SK-N-SH (cell line): ENCODE data around the gene ZNF33B. TPM values are rescaled to one million over a fixed set of nuclear protein-coding genes. Genes with fewer than 3 reads are reported as not detected.

Source experiments
- CTCF ChIA-PET: fragments of 300-600, 350-600 bp; formaldehyde crosslinking; extraction: SDS; loops from one replicate; lab custom pipeline; 2021; lab: Yijun Ruan, JAX
- POLR2A ChIA-PET: fragments of 350-600 bp; sonication (Branson Sonifier 250); formaldehyde crosslinking; extraction: SDS; loops from one replicate; lab custom pipeline; 2020; ENCODE audit warnings: antibody characterized with exemption, inconsistent platforms; lab: Yijun Ruan, JAX
- DNase-seq: peaks from one replicate; pipeline ENCODE4 v3.0.0; 2012
- H2AFZ ChIP-seq: fragments of 200-600 bp; sonication (generic); 2 replicates; pipeline ENCODE4 v1.8.1; 2016; ENCODE audit warnings: antibody characterized with exemption, mild to moderate bottlenecking, low read depth
- H3F3A ChIP-seq: fragments of 200-600 bp; sonication (generic); replicated peaks from 2 replicates; pipeline ENCODE3; 2016; ENCODE audit warnings: antibody characterized with exemption, mild to moderate bottlenecking; ENCODE audit not compliant: insufficient read depth
- H3K27ac ChIP-seq, 2 experiments: fragments of 200-500 bp in 1 of 2; fragments of 200-600 bp in 1 of 2; sonication (Bioruptor generic) in 1 of 2; sonication (generic), shearing (Covaris generic) in 1 of 2; 2 replicates each; pipeline versions ENCODE4 v1.5.1 to v1.6.1; 2014 to 2016; ENCODE audit warnings: low read depth in 2 of 2, inconsistent platforms in 1 of 2, low read length in 1 of 2, mild to moderate bottlenecking in 1 of 2, mixed read lengths in 1 of 2
- H3K27me3 ChIP-seq: fragments of 200-600 bp; sonication (generic), shearing (Covaris generic); 2 replicates; pipeline ENCODE4 v1.6.1; 2016; ENCODE audit warnings: mixed run types; ENCODE audit not compliant: insufficient read depth
- H3K36me3 ChIP-seq, 2 experiments: fragments of 200-500 bp in 1 of 2; fragments of 200-600 bp in 1 of 2; sonication (Bioruptor generic) in 1 of 2; sonication (generic) in 1 of 2; replicated peaks in 1 of 2; 2 replicates each; pipeline versions ENCODE3 to v1.5.1; 2014 to 2016; ENCODE audit warnings: low read length in 1 of 2, mild to moderate bottlenecking in 1 of 2; ENCODE audit not compliant: insufficient read depth in 2 of 2, control insufficient read depth in 1 of 2
- H3K4me1 ChIP-seq, 2 experiments: fragments of 200-500 bp in 1 of 2; fragments of 200-600 bp in 1 of 2; sonication (Bioruptor generic) in 1 of 2; sonication (generic), shearing (Covaris generic) in 1 of 2; 2 replicates each; pipeline versions ENCODE4 v1.5.1 to v1.6.1; 2014 to 2016; ENCODE audit warnings: low read depth in 1 of 2, low read length in 1 of 2, mixed run types in 1 of 2; ENCODE audit not compliant: insufficient read depth in 2 of 2, control insufficient read depth in 1 of 2
- H3K4me2 ChIP-seq: fragments of 200-600 bp; sonication (generic), shearing (Covaris generic); 2 replicates; pipeline ENCODE4 v1.6.1; 2017; ENCODE audit warnings: mixed run types
- H3K4me3 ChIP-seq, 2 experiments: fragments of 200-500 bp in 1 of 2; fragments of 200-600 bp in 1 of 2; sonication (Bioruptor generic) in 1 of 2; sonication (generic), shearing (Covaris generic) in 1 of 2; 2 replicates each; pipeline versions ENCODE4 v1.5.1 to v1.8.1; 2014 to 2016; ENCODE audit warnings: low read depth in 2 of 2, inconsistent platforms in 1 of 2, low read length in 1 of 2, mild to moderate bottlenecking in 1 of 2, mixed read lengths in 1 of 2, moderate library complexity in 1 of 2
- H3K79me2 ChIP-seq: fragments of 200-600 bp; sonication (generic); 2 replicates; pipeline ENCODE4 v1.8.1; 2017; ENCODE audit warnings: mild to moderate bottlenecking; ENCODE audit not compliant: insufficient read depth
- H3K9ac ChIP-seq: fragments of 200-600 bp; sonication (generic); 2 replicates; pipeline ENCODE4 v1.6.1; 2017; ENCODE audit warnings: mixed run types
- H3K9me2 ChIP-seq: fragments of 200-600 bp; sonication (generic); 2 replicates; pipeline ENCODE4 v1.6.1; 2017; ENCODE audit warnings: mixed run types
- H3K9me3 ChIP-seq: fragments of 200-600 bp; sonication (generic); 2 replicates; pipeline ENCODE4 v1.6.1; 2017; ENCODE audit warnings: mixed run types, mild to moderate bottlenecking, moderate library complexity
- H4K20me1 ChIP-seq: fragments of 200-600 bp; sonication (generic); 2 replicates; pipeline ENCODE4 v1.6.1; 2017; ENCODE audit warnings: mild to moderate bottlenecking, mixed run types; ENCODE audit not compliant: insufficient read depth
- EP300 ChIP-seq, 2 experiments: IDR thresholded peaks; 2 replicates each; pipeline versions ENCODE4 v1.4.0 to v1.6.1; 2012; ENCODE audit warnings: borderline replicate concordance in 1 of 2, low read depth in 1 of 2, low read length in 1 of 2
- FOSL2 ChIP-seq: IDR thresholded peaks from 2 replicates; pipeline ENCODE4 v1.4.0; 2012; ENCODE audit warnings: low read depth, mild to moderate bottlenecking, moderate library complexity, borderline replicate concordance
- GABPA ChIP-seq: IDR thresholded peaks from 2 replicates; pipeline ENCODE4 v1.4.0; 2012; ENCODE audit warnings: low read depth, mild to moderate bottlenecking
- GATA2 ChIP-seq: sonication (generic); formaldehyde crosslinking; IDR thresholded peaks from 2 replicates; pipeline ENCODE4 v1.5.0; 2020; ENCODE audit warnings: mild to moderate bottlenecking, missing genetic modification reagents
- JUND ChIP-seq: IDR thresholded peaks from 2 replicates; pipeline ENCODE4 v1.4.0; 2012
- MXI1 ChIP-seq: IDR thresholded peaks from 2 replicates; pipeline ENCODE4 v1.6.1; 2012; ENCODE audit warnings: mild to moderate bottlenecking, low read depth, low read length, improper control_type of control experiment
- NFIC ChIP-seq: IDR thresholded peaks from 2 replicates; pipeline ENCODE4 v1.4.0; 2012; ENCODE audit warnings: borderline replicate concordance
- NRF1 ChIP-seq: IDR thresholded peaks from 2 replicates; pipeline ENCODE4 v1.6.1; 2012; ENCODE audit warnings: low read depth, mild to moderate bottlenecking, low read length
- POLR2AphosphoS5 ChIP-seq: IDR thresholded peaks from 2 replicates; pipeline ENCODE4 v1.6.1; 2012; ENCODE audit warnings: low read depth, low read length
- RAD21 ChIP-seq: IDR thresholded peaks from 2 replicates; pipeline ENCODE4 v1.6.1; 2012; ENCODE audit warnings: mild to moderate bottlenecking, low read length
- RCOR1 ChIP-seq: fragments of 150-350 bp; IDR thresholded peaks from 2 replicates; pipeline ENCODE4 v1.6.1; 2017; ENCODE audit warnings: antibody characterized with exemption, low read length
- RXRA ChIP-seq: IDR thresholded peaks from 2 replicates; pipeline ENCODE4 v1.4.0; 2012; ENCODE audit warnings: low read depth, mild to moderate bottlenecking, borderline replicate concordance
- TCF12 ChIP-seq: IDR thresholded peaks from 2 replicates; pipeline ENCODE4 v1.4.0; 2012
- TEAD4 ChIP-seq: IDR thresholded peaks from 2 replicates; pipeline ENCODE4 v1.4.0; 2012; ENCODE audit warnings: mild to moderate bottlenecking, borderline replicate concordance; ENCODE audit not compliant: insufficient read depth
- USF1 ChIP-seq: IDR thresholded peaks from 2 replicates; pipeline ENCODE4 v1.4.0; 2012; ENCODE audit warnings: low read depth, borderline replicate concordance
- YY1 ChIP-seq: IDR thresholded peaks from 2 replicates; pipeline ENCODE4 v1.4.0; 2012; ENCODE audit warnings: low read depth, mild to moderate bottlenecking
- WGBS: methylation state at CpG from one replicate; pipeline ENCODE4 v1.1.6; 2017; ENCODE audit warnings: low lambda C conversion rate; 5-methylcytosine and 5-hydroxymethylcytosine counted together
- polyA plus RNA-seq, 3 experiments: library from polyadenylated mRNA; depleted of rRNA; stranded (reverse); fragments of >200 nt; gene quantifications; 2 replicates each; pipeline ENCODE4 v1.2.3, GENCODE V29; 2012
- TF ChIP-seq, protein P1 (sequence below): IDR thresholded peaks from 2 replicates; pipeline ENCODE4 v1.4.0; 2012; ENCODE audit warnings: low read depth, borderline replicate concordance
- TF ChIP-seq, protein P2 (sequence below): fragments of 200-600 bp; sonication (generic); IDR thresholded peaks from 2 replicates; pipeline ENCODE4 v1.6.1; 2017; ENCODE audit warnings: antibody characterized with exemption, mild to moderate bottlenecking, moderate library complexity
- TF ChIP-seq, protein P3 (sequence below): IDR thresholded peaks from 2 replicates; pipeline ENCODE4 v1.6.1; 2012; ENCODE audit warnings: mild to moderate bottlenecking, low read depth, low read length, moderate library complexity
- TF ChIP-seq, protein P4 (sequence below): IDR thresholded peaks from 2 replicates; pipeline ENCODE4; 2012

The ZNF33B gene
- polyA plus RNA-seq, 1 of the 3 experiments (the other 2 are of a cell fraction) = 5.6 TPM

- Histone ChIP-seq H3K4me1 (no peaks in the 10 kb centered on the region), H3K4me3 (no peak overlapping the region), H4K20me1 (no peaks in the 10 kb centered on the region), H3K27ac (no peak overlapping the region), H3K27me3 (no peaks in the 10 kb centered on the region), H3K79me2 (no peaks in the 10 kb centered on the region), H3K9me3 (no peaks in the 10 kb centered on the region), H3K36me3 (peaks cover 2 to 11% of the 10 kb centered on the region in 2 experiments), H3K9me2 (no peaks in the 10 kb centered on the region), H3F3A (no peaks in the 10 kb centered on the region), H3K4me2 (no peak overlapping the region), H3K9ac (no peak overlapping the region), H2AFZ (no peak overlapping the region)
- POLR2A ChIA-PET = no interaction called here
- DNase-seq = no peak
- no peak for TF ChIP-seq RXRA
- no peak for TF ChIP-seq GABPA
- TF ChIP-seq, protein P1, sequence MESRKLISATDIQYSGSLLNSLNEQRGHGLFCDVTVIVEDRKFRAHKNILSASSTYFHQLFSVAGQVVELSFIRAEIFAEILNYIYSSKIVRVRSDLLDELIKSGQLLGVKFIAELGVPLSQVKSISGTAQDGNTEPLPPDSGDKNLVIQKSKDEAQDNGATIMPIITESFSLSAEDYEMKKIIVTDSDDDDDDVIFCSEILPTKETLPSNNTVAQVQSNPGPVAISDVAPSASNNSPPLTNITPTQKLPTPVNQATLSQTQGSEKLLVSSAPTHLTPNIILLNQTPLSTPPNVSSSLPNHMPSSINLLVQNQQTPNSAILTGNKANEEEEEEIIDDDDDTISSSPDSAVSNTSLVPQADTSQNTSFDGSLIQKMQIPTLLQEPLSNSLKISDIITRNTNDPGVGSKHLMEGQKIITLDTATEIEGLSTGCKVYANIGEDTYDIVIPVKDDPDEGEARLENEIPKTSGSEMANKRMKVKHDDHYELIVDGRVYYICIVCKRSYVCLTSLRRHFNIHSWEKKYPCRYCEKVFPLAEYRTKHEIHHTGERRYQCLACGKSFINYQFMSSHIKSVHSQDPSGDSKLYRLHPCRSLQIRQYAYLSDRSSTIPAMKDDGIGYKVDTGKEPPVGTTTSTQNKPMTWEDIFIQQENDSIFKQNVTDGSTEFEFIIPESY = no peak
- no peak for TF ChIP-seq RAD21
- TF ChIP-seq YY1 = no peak
- TF ChIP-seq, protein P2, sequence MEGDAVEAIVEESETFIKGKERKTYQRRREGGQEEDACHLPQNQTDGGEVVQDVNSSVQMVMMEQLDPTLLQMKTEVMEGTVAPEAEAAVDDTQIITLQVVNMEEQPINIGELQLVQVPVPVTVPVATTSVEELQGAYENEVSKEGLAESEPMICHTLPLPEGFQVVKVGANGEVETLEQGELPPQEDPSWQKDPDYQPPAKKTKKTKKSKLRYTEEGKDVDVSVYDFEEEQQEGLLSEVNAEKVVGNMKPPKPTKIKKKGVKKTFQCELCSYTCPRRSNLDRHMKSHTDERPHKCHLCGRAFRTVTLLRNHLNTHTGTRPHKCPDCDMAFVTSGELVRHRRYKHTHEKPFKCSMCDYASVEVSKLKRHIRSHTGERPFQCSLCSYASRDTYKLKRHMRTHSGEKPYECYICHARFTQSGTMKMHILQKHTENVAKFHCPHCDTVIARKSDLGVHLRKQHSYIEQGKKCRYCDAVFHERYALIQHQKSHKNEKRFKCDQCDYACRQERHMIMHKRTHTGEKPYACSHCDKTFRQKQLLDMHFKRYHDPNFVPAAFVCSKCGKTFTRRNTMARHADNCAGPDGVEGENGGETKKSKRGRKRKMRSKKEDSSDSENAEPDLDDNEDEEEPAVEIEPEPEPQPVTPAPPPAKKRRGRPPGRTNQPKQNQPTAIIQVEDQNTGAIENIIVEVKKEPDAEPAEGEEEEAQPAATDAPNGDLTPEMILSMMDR = no peak
- no peak for TF ChIP-seq FOSL2
- no peak for TF ChIP-seq MXI1
- TF ChIP-seq USF1 = no peak
- no peak for TF ChIP-seq EP300 (IDR thresholded peaks at IDR 0.05; ENCODE audit: borderline replicate concordance in 1 of 2, low read depth in 1 of 2, low read length in 1 of 2)
- TF ChIP-seq JUND = no peak
- TF ChIP-seq POLR2AphosphoS5 = no peak
- TF ChIP-seq, protein P3, sequence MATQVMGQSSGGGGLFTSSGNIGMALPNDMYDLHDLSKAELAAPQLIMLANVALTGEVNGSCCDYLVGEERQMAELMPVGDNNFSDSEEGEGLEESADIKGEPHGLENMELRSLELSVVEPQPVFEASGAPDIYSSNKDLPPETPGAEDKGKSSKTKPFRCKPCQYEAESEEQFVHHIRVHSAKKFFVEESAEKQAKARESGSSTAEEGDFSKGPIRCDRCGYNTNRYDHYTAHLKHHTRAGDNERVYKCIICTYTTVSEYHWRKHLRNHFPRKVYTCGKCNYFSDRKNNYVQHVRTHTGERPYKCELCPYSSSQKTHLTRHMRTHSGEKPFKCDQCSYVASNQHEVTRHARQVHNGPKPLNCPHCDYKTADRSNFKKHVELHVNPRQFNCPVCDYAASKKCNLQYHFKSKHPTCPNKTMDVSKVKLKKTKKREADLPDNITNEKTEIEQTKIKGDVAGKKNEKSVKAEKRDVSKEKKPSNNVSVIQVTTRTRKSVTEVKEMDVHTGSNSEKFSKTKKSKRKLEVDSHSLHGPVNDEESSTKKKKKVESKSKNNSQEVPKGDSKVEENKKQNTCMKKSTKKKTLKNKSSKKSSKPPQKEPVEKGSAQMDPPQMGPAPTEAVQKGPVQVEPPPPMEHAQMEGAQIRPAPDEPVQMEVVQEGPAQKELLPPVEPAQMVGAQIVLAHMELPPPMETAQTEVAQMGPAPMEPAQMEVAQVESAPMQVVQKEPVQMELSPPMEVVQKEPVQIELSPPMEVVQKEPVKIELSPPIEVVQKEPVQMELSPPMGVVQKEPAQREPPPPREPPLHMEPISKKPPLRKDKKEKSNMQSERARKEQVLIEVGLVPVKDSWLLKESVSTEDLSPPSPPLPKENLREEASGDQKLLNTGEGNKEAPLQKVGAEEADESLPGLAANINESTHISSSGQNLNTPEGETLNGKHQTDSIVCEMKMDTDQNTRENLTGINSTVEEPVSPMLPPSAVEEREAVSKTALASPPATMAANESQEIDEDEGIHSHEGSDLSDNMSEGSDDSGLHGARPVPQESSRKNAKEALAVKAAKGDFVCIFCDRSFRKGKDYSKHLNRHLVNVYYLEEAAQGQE = no peak
- no peak for TF ChIP-seq TCF12
- TF ChIP-seq GATA2 (CRISPR knock-in tag) = no peak
- no peak for TF ChIP-seq NRF1
- TF ChIP-seq RCOR1 = no peak
- TF ChIP-seq NFIC = no peak
- no peak for TF ChIP-seq TEAD4
- TF ChIP-seq, protein P4, sequence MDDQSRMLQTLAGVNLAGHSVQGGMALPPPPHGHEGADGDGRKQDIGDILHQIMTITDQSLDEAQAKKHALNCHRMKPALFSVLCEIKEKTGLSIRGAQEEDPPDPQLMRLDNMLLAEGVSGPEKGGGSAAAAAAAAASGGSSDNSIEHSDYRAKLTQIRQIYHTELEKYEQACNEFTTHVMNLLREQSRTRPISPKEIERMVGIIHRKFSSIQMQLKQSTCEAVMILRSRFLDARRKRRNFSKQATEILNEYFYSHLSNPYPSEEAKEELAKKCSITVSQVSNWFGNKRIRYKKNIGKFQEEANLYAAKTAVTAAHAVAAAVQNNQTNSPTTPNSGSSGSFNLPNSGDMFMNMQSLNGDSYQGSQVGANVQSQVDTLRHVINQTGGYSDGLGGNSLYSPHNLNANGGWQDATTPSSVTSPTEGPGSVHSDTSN = no peak
- 70% methylated on average over 4 of the region's 4 CpGs for WGBS
- CTCF ChIA-PET = no interaction called here
Observed at GRCh38 chr10:42646214-42646613, 7.8 kb upstream of the ZNF33B start.
